Activated effector memory CD4-positive, alpha-beta T cell treated with anti-CD3 and anti-CD28 coated beads, Interleukin-2, amount 50 U/mL, for 16 hours (primary cell): ENCODE measurements around the gene ADCY5.

Source experiments
- DNase-seq: peaks from one replicate; pipeline ENCODE4 v3.0.0-alpha.2; 2020

Gene ADCY5

DNA sequence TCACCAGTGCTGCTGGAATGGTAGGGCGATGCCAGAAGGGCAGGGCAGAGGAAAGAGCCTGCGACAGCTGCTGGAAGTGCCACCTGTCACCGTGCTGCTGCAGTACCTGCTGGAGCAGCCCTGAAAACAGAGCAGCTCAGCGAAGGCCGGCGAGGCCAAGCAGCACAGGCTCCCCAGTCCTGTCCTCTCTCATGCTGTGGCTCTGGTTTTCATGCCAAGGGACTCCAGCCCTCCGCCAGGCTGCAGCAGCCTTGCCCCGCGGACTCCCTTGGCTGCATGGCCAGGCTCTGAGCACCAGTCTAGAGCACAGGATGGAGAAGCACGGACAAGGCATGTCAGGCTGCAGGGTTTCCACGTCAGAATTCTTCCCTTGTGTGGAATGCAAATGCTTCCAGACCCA, 43.9 kb downstream of the ADCY5 start:
- no peak for DNase-seq

DNA sequence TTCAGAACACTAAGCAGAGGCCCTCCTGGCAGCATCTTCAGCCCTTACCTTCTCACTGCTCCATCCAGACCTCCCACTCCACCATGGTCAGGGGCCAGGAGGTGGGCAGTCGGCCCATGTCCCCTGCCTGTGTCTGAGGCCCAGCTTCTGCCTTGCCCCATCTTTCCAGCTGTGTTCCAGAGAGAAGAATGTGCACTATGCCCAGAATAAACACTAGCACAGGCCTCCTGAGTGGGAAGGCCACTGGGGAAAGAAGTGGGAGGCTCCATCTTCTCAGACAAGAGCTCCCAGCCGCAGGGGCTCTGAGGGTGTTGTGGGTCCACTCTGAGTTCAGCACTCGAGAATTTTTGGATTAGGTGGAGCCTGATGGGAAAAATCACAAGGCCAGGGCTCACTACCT, 44.5 kb downstream of the ADCY5 start:
- DNase-seq, result no peak

DNA sequence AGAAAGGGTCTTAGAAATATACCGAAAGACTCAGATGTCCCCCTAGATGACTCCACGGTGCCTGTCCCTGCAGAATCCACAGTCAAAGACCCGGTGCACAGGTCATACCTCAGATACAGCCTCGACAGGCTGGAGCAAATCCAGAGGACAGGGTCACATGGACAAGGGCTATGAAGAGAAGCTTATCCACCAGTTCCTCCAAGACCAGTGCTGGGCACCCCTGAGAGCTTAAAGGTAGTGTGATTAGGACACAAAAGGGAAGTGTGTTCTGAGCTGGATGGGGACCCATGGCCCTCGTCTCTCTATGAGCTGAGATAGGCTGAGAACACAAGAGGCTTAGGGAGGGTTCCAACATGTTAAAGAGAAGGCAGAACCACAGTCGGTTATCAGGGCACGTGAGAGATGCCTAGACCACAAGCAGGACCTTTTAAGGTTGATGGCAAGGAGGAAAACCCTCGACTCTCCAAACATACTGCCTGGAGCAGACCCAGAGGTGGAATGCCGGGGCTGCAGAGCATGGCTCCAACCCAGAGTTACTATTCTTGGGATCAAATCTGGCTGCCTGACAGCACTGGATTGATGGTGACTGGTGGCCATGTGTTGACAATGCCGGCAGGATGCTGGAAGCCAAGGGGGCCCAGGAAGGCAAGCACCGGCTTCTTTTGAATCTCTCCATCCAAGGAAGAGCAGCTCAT, 46.9 kb downstream of the ADCY5 start:
- DNase-seq, result no peak

GRCh38 chr3:123400169-123400568, 48.7 kb downstream of the ADCY5 start:
- DNase-seq, result no peak

GRCh38 chr3:123399653-123400052, 49.2 kb downstream of the ADCY5 start:
- DNase-seq, result no peak

DNA sequence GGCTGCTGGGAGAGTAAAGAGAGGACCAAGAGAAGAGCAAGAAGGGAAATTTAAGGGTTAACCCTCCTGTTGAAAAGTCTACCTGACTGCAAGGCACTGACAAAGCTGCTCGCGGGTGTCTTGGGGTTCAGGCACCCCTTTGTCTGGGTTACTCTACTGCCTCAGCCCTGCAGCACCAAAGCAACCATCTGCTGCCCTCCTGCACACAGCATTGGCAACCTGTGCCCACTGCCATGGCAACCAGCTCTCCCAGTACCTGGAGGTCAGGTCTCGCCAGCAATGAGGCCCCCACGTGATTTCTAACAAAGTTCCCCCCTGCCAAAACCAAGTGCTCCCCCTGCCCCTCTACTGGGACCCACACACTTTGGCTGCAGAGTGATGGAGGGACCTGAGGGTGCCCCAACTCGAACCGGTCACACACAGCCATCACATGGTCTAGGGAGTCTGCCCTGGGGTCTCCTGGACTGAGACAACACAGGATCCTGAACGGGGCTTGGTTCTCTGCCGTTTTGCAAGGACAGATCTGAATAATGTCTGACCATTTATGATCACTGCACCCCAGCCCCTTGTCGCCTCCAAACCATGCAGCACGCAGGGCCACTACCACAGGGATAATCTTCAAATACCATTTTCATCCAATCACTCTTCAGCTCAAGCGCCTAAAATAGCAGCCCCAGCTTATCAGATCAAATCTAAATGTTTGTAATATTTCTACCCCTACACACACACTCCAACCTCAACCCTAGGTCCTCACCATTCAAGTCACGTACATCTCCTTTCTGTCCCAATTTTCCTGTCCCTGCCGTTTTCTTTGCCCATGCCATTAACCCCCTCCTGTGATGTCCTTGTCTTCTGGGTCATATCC, 50.7 kb downstream of the ADCY5 start:
- DNase-seq, result no peak

- DNase-seq, result no peak
These were observed 51.8 kb downstream of the ADCY5 start for GRCh38 chr3:123397050-123397590.

- DNase-seq, result no peak
These were observed 52.5 kb downstream of the ADCY5 start for GRCh38 chr3:123396171-123397049.

DNA sequence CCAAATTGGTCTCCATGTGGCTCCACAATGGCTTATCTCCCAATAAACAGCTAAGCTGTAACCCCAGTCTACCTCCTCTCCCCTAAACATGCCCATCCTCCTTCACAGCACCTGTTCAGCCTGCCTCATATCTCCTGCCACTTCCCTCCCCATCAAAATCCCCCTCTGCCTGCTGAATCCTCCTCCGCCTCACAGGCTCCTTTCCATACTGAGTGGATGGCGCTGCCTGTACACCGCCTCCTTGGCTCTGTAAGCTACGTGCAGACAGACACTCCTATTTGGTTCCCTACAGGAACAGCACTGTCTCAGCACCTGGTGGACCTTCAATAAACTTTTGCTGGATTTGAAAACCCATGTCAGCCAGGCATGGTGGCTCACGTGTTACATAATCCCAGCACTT, 53.7 kb downstream of the ADCY5 start:
- DNase-seq, result no peak

DNA sequence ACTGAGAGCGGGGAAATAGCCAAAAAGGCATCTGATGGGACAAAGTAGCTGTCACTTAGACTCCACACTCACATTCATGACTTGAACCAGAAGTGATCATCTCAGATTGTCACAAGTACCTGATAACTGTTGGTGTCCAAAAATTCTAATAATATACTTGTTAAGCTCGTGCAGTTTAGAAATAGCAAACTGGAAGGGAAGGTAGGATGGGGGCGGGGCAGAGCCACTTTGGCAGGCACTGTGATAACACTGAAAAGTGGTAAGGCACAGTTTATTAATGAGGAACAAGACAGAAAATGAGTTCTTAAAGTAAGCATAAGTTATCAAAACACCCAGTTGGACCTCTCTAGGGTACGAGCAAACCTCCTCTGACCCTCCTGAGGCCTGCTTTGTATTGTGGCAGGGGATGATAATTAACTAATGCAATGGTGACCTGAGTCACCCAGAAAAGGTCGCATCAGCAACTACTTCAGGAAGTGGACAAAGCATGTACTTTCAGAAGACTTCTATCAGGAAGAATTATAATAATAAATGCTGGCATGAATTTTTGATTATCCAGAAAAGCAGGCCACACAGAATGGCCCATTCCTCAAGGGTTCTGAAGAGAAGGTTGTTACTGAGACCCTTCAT, 54.4 kb downstream of the ADCY5 start:
- no peak for DNase-seq

DNA sequence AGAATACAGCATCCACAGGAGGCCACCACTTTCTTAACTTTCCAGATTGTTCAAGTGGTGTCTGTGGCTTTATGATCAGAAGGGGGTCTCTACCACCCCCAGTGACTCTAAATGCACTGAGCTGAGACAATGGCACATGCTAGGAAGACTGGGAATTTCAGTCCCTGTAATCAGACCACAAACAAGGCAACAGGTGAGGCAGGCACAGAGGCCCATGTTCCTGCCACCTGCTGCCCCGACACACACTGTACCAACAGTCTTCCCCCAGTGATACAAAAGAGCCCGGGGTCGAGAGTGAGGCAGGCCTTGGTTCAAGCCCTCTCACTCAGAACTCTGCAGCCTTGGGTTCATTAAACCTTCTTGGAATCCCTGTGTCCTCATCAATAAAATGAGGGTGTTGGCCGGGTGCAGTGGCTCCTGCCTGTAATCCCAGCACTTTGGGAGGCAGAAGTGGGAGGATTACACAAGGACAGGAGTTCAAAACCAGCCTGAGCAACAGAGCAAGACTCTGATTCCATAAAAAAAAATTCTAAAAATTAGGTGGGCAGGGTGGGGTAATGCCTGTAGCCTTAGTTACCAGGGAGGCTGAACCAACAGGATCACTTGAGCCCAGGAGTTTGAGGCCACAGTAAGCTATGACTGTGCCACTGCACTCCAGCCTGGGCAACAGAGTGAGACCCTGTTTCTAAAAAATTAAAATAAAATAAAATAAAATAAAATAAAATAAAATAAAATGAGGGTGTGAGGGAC, 55.8 kb downstream of the ADCY5 start:
- no peak for DNase-seq

DNA sequence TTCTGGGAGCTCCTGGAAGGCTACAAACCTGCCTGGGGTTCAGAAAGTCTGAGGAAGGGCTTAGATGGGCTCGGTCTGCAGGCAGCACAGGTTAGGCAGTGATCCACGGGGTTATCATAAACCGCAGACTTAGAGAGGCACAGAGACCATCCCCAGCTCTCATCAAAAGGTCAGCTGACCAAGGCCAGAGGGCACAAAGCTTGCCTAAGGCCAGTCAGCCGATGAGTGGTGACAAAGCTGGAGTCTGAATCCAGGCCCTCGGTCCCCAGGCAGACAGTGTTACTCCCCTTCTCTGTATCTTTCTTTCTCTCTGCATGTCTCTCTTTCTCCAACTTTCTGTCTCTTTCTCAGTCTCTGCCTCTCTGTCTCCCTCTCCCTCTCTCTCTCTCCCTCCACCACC, 56.5 kb downstream of the ADCY5 start:
- DNase-seq, result no peak

GRCh38 chr3:123390865-123391600, 57.9 kb downstream of the ADCY5 start:
- DNase-seq, result no peak

DNA sequence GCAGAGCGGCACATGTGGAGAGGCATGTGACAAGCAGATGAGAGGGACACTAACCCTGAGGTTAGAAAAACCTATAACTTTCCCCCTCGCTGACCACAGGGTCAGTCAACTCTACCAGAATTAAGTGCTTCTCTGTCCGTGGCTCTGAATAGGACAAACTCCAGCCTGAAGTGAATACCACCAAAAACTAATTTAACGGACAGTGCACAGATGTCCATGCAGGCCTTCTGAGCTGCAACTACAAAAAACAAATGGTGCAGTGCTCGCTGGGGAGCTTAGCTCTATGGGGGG, 59.3 kb downstream of the ADCY5 start:
- DNase-seq, result no peak

- DNase-seq, result no peak
These were observed 59.9 kb downstream of the ADCY5 start for GRCh38 chr3:123388811-123389627.

DNA sequence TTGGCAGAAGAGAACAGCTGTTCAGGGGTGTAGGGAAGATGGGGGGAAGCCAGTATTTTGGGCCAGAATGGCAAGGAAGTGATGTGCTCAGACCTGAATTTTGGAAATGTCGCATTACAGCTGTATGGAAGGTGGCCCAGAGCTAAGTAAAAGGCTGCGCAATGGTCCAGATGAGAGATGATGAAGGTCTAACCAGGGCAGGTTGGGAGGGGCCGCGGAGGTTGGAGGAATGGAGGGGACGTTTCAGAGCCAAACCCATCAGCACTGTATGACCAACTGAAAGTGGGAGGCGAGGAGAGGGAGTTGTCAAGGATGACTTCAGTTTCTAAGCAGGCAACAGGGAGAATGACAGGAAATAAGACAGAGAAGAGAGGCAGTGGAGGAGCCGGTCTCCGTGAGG, 60.8 kb downstream of the ADCY5 start:
- no peak for DNase-seq

GRCh38 chr3:123387532-123387931, 61.4 kb downstream of the ADCY5 start:
- no peak for DNase-seq

- DNase-seq, result no peak
These were observed 62.3 kb downstream of the ADCY5 start for GRCh38 chr3:123386477-123387040.

DNA sequence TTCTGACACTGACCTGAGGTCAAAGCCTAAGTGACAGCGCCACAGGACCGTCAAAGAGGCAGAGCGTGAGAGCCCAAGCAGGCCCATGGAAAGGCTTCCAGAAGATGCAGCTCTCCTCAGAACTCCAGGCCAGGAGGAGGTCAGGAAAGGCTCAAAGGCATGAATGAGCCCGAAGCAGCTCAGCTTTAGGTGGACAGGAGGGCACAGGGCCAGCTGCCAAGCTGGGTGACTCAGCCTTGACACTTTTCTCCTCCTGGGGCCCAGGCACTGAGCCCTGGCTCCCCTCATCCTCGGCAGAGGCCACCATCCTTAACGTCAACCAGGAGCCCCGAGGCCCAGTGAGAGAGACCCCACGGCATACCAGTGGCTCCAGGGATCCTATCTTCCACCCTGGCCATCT, 62.9 kb downstream of the ADCY5 start:
- no peak for DNase-seq

GRCh38 chr3:123385499-123385898, 63.4 kb downstream of the ADCY5 start:
- no peak for DNase-seq
